ENCODE results near the gene ENAH. TPM values are rescaled to one million over a fixed set of nuclear protein-coding genes. Genes with fewer than 3 reads are reported as not detected.

ENAH gene
- total and polyA plus RNA-seq, 2 experiments from 2014 or later = 109 to 184 TPM

DNA sequence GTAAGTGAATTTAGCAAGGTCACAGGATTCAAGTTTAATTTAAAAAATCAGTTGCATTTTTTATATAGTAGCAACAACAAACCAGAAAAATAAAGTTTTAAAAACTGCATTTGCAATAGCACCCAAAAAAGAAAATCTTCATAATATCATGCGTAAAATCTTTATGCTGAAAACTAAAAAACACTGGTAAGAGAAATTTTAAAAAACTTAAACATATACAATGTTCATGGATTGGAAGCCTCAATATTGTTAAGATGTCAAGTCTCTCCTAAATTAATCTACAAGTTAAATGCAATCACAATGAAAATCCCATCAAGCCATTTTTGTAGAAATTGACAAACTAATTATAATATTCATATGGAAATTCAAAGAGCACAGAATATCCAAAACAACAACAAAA is 65.6 kb downstream of the ENAH start (continued):
- TF ChIP-seq, protein P1, sequence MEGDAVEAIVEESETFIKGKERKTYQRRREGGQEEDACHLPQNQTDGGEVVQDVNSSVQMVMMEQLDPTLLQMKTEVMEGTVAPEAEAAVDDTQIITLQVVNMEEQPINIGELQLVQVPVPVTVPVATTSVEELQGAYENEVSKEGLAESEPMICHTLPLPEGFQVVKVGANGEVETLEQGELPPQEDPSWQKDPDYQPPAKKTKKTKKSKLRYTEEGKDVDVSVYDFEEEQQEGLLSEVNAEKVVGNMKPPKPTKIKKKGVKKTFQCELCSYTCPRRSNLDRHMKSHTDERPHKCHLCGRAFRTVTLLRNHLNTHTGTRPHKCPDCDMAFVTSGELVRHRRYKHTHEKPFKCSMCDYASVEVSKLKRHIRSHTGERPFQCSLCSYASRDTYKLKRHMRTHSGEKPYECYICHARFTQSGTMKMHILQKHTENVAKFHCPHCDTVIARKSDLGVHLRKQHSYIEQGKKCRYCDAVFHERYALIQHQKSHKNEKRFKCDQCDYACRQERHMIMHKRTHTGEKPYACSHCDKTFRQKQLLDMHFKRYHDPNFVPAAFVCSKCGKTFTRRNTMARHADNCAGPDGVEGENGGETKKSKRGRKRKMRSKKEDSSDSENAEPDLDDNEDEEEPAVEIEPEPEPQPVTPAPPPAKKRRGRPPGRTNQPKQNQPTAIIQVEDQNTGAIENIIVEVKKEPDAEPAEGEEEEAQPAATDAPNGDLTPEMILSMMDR (conservative IDR thresholded peaks at IDR 0.05; ENCODE audit: low read depth in 2 of 2) = no peak
- TF ChIP-seq ZNF331 (CRISPR knock-in tag; IDR thresholded peaks at IDR 0.05; ENCODE audit: low read depth) (no peak), EZH2 (IDR thresholded peaks at IDR 0.05; ENCODE audit: low read depth, unreplicated experiment) (no peak), NANOG (IDR thresholded peaks at IDR 0.05; ENCODE audit: borderline replicate concordance) (no peak), EZH2phosphoT487 (IDR thresholded peaks at IDR 0.05; ENCODE audit: unreplicated experiment) (no peak), JUNB (IDR thresholded peaks at IDR 0.05; ENCODE audit: unreplicated experiment) (no peak)

DNA sequence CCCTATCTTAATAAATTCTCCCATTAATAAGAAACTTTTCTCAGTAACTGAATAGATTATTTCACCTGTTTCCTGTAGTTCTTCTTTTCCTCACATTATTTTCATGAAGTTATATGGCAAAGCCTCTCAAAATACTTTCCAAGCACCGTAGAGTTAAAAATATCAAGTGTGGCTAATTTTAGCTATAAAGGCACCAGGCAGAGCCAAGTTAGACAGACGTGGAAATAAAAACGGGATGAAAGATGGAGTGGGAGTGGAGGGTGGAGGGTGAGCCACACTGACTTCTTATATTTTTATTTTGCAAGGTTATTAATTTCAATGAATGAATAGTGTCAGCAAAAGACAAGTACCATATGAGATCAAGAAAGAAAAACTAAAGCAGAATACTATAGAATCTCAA is 71.7 kb downstream of the ENAH start:
- Mint-ChIP-seq H3K27me3 (ENCODE audit: insufficient read depth, low read depth, poor library complexity) (peaks cover 11% of the 10 kb centered on the region), H3K9me3 (no peaks in the 10 kb centered on the region), H3K4me3 (no peak overlapping the region), H3K4me1 (peaks cover 55% of the 10 kb centered on the region), H3K36me3 (ENCODE audit: low read depth) (peaks cover 10% of the 10 kb centered on the region; the same call in 2 of the 3 replicates), H3K27ac (peak overlapping the region; percentile 51; the same call in 1 of the 2 replicates)
- Histone ChIP-seq H3F3A (replicated peaks; ENCODE audit: low read depth) (no peaks in the 10 kb centered on the region), H3K4me1 (ENCODE audit: insufficient read depth) (peaks cover 56% of the 10 kb centered on the region), H3K27me3 (ENCODE audit: insufficient read depth) (no peaks in the 10 kb centered on the region), H3K27ac (ENCODE audit: low read depth) (no peak overlapping the region), H3K4me2 (peak overlapping the region; percentile 44; the same call in 1 of the 2 replicates), H3K79me2 (replicated peaks; ENCODE audit: insufficient read depth) (peaks cover 100% of the 10 kb centered on the region), H2AFZ (no peak overlapping the region), H4K20me1 (replicated peaks; ENCODE audit: insufficient read depth) (peaks cover 77% of the 10 kb centered on the region), H3K4me3 (no peak overlapping the region), H3K9me2 (ENCODE audit: insufficient read depth) (no peaks in the 10 kb centered on the region), H3K36me3 (ENCODE audit: insufficient read depth) (no peaks in the 10 kb centered on the region)
- ATAC-seq (no peak), DNase-seq (ENCODE audit: low spot score) (no peak)
- no peak for TF ChIP-seq EZH2 (IDR thresholded peaks at IDR 0.05; ENCODE audit: low read depth, unreplicated experiment)
- no peak for TF ChIP-seq ZNF331 (CRISPR knock-in tag; IDR thresholded peaks at IDR 0.05; ENCODE audit: low read depth)
- no peak for TF ChIP-seq STAT1 (IDR thresholded peaks at IDR 0.05; ENCODE audit: unreplicated experiment)
- no peak for TF ChIP-seq NANOG (IDR thresholded peaks at IDR 0.05; ENCODE audit: borderline replicate concordance)
- no peak for TF ChIP-seq CREB1 (CRISPR knock-in tag; IDR thresholded peaks at IDR 0.05; ENCODE audit: low read depth)
- no peak for TF ChIP-seq EZH2phosphoT487 (IDR thresholded peaks at IDR 0.05; ENCODE audit: unreplicated experiment)
- TF ChIP-seq, protein P2, sequence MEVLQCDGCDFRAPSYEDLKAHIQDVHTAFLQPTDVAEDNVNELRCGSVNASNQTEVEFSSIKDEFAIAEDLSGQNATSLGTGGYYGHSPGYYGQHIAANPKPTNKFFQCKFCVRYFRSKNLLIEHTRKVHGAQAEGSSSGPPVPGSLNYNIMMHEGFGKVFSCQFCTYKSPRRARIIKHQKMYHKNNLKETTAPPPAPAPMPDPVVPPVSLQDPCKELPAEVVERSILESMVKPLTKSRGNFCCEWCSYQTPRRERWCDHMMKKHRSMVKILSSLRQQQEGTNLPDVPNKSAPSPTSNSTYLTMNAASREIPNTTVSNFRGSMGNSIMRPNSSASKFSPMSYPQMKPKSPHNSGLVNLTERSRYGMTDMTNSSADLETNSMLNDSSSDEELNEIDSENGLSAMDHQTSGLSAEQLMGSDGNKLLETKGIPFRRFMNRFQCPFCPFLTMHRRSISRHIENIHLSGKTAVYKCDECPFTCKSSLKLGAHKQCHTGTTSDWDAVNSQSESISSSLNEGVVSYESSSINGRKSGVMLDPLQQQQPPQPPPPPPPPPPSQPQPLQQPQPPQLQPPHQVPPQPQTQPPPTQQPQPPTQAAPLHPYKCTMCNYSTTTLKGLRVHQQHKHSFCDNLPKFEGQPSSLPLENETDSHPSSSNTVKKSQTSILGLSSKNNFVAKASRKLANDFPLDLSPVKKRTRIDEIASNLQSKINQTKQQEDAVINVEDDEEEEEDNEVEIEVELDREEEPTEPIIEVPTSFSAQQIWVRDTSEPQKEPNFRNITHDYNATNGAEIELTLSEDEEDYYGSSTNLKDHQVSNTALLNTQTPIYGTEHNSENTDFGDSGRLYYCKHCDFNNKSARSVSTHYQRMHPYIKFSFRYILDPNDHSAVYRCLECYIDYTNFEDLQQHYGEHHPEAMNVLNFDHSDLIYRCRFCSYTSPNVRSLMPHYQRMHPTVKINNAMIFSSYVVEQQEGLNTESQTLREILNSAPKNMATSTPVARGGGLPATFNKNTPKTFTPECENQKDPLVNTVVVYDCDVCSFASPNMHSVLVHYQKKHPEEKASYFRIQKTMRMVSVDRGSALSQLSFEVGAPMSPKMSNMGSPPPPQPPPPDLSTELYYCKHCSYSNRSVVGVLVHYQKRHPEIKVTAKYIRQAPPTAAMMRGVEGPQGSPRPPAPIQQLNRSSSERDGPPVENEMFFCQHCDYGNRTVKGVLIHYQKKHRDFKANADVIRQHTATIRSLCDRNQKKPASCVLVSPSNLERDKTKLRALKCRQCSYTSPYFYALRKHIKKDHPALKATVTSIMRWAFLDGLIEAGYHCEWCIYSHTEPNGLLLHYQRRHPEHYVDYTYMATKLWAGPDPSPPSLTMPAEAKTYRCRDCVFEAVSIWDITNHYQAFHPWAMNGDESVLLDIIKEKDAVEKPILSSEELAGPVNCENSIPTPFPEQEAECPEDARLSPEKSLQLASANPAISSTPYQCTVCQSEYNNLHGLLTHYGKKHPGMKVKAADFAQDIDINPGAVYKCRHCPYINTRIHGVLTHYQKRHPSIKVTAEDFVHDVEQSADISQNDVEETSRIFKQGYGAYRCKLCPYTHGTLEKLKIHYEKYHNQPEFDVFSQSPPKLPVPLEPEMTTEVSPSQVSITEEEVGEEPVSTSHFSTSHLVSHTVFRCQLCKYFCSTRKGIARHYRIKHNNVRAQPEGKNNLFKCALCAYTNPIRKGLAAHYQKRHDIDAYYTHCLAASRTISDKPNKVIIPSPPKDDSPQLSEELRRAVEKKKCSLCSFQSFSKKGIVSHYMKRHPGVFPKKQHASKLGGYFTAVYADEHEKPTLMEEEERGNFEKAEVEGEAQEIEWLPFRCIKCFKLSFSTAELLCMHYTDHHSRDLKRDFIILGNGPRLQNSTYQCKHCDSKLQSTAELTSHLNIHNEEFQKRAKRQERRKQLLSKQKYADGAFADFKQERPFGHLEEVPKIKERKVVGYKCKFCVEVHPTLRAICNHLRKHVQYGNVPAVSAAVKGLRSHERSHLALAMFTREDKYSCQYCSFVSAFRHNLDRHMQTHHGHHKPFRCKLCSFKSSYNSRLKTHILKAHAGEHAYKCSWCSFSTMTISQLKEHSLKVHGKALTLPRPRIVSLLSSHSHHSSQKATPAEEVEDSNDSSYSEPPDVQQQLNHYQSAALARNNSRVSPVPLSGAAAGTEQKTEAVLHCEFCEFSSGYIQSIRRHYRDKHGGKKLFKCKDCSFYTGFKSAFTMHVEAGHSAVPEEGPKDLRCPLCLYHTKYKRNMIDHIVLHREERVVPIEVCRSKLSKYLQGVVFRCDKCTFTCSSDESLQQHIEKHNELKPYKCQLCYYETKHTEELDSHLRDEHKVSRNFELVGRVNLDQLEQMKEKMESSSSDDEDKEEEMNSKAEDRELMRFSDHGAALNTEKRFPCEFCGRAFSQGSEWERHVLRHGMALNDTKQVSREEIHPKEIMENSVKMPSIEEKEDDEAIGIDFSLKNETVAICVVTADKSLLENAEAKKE (CRISPR knock-in tag; IDR thresholded peaks at IDR 0.05) = no peak
- TF ChIP-seq JUNB (IDR thresholded peaks at IDR 0.05; ENCODE audit: unreplicated experiment) = no peak
- TF ChIP-seq, protein P3, sequence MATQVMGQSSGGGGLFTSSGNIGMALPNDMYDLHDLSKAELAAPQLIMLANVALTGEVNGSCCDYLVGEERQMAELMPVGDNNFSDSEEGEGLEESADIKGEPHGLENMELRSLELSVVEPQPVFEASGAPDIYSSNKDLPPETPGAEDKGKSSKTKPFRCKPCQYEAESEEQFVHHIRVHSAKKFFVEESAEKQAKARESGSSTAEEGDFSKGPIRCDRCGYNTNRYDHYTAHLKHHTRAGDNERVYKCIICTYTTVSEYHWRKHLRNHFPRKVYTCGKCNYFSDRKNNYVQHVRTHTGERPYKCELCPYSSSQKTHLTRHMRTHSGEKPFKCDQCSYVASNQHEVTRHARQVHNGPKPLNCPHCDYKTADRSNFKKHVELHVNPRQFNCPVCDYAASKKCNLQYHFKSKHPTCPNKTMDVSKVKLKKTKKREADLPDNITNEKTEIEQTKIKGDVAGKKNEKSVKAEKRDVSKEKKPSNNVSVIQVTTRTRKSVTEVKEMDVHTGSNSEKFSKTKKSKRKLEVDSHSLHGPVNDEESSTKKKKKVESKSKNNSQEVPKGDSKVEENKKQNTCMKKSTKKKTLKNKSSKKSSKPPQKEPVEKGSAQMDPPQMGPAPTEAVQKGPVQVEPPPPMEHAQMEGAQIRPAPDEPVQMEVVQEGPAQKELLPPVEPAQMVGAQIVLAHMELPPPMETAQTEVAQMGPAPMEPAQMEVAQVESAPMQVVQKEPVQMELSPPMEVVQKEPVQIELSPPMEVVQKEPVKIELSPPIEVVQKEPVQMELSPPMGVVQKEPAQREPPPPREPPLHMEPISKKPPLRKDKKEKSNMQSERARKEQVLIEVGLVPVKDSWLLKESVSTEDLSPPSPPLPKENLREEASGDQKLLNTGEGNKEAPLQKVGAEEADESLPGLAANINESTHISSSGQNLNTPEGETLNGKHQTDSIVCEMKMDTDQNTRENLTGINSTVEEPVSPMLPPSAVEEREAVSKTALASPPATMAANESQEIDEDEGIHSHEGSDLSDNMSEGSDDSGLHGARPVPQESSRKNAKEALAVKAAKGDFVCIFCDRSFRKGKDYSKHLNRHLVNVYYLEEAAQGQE (IDR thresholded peaks at IDR 0.05; ENCODE audit: unreplicated experiment) = no peak
- TF ChIP-seq ZNF114 (CRISPR knock-in tag; IDR thresholded peaks at IDR 0.05) = no peak
- TF ChIP-seq, protein P4, sequence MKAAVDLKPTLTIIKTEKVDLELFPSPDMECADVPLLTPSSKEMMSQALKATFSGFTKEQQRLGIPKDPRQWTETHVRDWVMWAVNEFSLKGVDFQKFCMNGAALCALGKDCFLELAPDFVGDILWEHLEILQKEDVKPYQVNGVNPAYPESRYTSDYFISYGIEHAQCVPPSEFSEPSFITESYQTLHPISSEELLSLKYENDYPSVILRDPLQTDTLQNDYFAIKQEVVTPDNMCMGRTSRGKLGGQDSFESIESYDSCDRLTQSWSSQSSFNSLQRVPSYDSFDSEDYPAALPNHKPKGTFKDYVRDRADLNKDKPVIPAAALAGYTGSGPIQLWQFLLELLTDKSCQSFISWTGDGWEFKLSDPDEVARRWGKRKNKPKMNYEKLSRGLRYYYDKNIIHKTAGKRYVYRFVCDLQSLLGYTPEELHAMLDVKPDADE (IDR thresholded peaks at IDR 0.05) = no peak
